ENCODE measurements around the gene GMDS. TPM values are rescaled to one million over a fixed set of nuclear protein-coding genes. Genes with fewer than 3 reads are reported as not detected.

GMDS gene
- total RNA-seq, 1 experiment from 2014 or later = 27.6 TPM

- no peaks in the 10 kb centered on the region for H3K9me3 ChIP-seq (ENCODE audit: control insufficient read depth, low read depth, low read length)
- no peak overlapping the region for H3T11ph ChIP-seq (ENCODE audit: low read length)
- H4K20me1 ChIP-seq (ENCODE audit: control insufficient read depth, insufficient read depth, insufficient read length) = no peaks in the 10 kb centered on the region
- H3K4me1 ChIP-seq (ENCODE audit: insufficient read depth, low read length) = no peaks in the 10 kb centered on the region
- no peak overlapping the region for H2BK5ac ChIP-seq (ENCODE audit: insufficient read length, low read length)
- DNase-seq = no peak
- no peak overlapping the region for H3K56ac ChIP-seq (ENCODE audit: insufficient read length, low read depth, low read length)
- H4K8ac ChIP-seq (replicated peaks; ENCODE audit: insufficient read length, low read depth, low read length) = no peak overlapping the region
- H3K4ac ChIP-seq (ENCODE audit: low read depth, low read length) = no peak overlapping the region
- H3K9ac ChIP-seq (ENCODE audit: extremely low read depth, insufficient read length, low read length) = no peak overlapping the region
- H3K79me2 ChIP-seq (ENCODE audit: insufficient read depth, low read length) = no peaks in the 10 kb centered on the region
- H3K27me3 ChIP-seq (ENCODE audit: insufficient read depth, low read length) = no peaks in the 10 kb centered on the region
- H2AK5ac ChIP-seq (ENCODE audit: insufficient read length, low read length) = no peak overlapping the region
- H4K91ac ChIP-seq (ENCODE audit: insufficient read length, low read depth, low read length) = no peak overlapping the region
- H2BK15ac ChIP-seq (ENCODE audit: low read depth, low read length) = no peak overlapping the region
- WGBS (ENCODE audit: extremely low coverage, insufficient read length, low lambda C conversion rate) = no CpG with 5 or more reads among the region's 1 CpG
- TF ChIP-seq CTCF (conservative IDR thresholded peaks at IDR 0.05) = no peak
- H3K23ac ChIP-seq (ENCODE audit: insufficient read length, low read depth, low read length) = no peak overlapping the region
- Mint-ChIP-seq H3K27ac (no peak overlapping the region), H3K36me3 (ENCODE audit: insufficient read depth in 1 of 3, low read depth in 3 of 3) (no peaks in the 10 kb centered on the region; a peak in 2 of 7 replicates), H3K4me3 (no peak overlapping the region), H3K9me3 (no peaks in the 10 kb centered on the region; a peak in 1 of 5 replicates), H3K27me3 (ENCODE audit: low read depth) (no peaks in the 10 kb centered on the region), H3K4me1 (no peaks in the 10 kb centered on the region)
- no peak overlapping the region for H3K27ac ChIP-seq (ENCODE audit: insufficient read length, low read depth, low read length)
- H3K18ac ChIP-seq (ENCODE audit: insufficient read length, low read depth, low read length) = no peak overlapping the region
- H2AFZ ChIP-seq (ENCODE audit: low read length) = no peak overlapping the region
- H3K14ac ChIP-seq (ENCODE audit: insufficient read depth, low read length) = no peak overlapping the region
- no peak overlapping the region for H2BK20ac ChIP-seq (ENCODE audit: low read depth, low read length, poor library complexity, severe bottlenecking)
- H2BK12ac ChIP-seq (ENCODE audit: insufficient read length, low read depth, low read length) = no peak overlapping the region
- H3K23me2 ChIP-seq (ENCODE audit: insufficient read length, low read depth, low read length, poor library complexity, severe bottlenecking) = no peaks in the 10 kb centered on the region
- H3K4me2 ChIP-seq (ENCODE audit: insufficient read depth, insufficient read length, low read length) = no peak overlapping the region
- H2BK120ac ChIP-seq (ENCODE audit: low read depth, low read length, poor library complexity, severe bottlenecking) = no peak overlapping the region
- H3K79me1 ChIP-seq (ENCODE audit: insufficient read depth, low read depth, low read length, poor library complexity, severe bottlenecking) = no peaks in the 10 kb centered on the region
- no peak overlapping the region for H4K5ac ChIP-seq (ENCODE audit: insufficient read length, low read depth, low read length)
These were observed 190.3 kb downstream of the GMDS start for GRCh38 chr6:2055143-2055542.
